Uterus (tissue), 2 donors: ENCODE data around the gene NR3C2.

Source experiments
- POLR2A ChIP-seq, 2 donors: fragments of 450-650 bp; IDR thresholded peaks; one replicate each; pipeline ENCODE4 v1.6.1; 2016; ENCODE audit warnings: antibody characterized with exemption in 2 of 2, mild to moderate bottlenecking in 1 of 2, moderate library complexity in 1 of 2
- TF ChIP-seq, protein P1 (sequence below), 4 experiments: fragments of 200-600 bp in 2 of 4; fragments of 450-650 bp in 2 of 4; sonication (generic) in 2 of 4; IDR thresholded peaks; one replicate each; pipeline ENCODE4 v1.5.1; 2016 to 2019; ENCODE audit warnings: antibody characterized with exemption in 4 of 4, mild to moderate bottlenecking in 2 of 4, moderate library complexity in 1 of 4

DNA sequence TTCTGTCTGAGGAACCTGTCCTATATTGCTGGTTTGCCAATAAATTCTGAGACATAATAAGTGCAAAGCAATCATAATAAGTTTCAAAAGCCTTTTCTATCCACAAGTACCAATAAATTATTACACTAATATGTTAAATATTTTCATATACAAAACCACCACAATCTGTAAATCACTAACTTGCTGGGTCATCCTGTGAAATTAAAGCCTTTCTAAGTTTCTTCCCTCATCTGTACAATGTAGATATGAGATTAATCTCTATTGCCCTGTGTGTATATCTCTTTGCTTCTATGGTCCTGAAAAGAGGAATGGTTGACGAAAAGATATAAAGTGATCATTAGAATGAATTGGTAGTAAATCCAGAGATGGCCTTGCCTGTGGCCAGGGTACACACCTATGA, 231.6 kb downstream of the NR3C2 start:
- TF ChIP-seq, protein P1, sequence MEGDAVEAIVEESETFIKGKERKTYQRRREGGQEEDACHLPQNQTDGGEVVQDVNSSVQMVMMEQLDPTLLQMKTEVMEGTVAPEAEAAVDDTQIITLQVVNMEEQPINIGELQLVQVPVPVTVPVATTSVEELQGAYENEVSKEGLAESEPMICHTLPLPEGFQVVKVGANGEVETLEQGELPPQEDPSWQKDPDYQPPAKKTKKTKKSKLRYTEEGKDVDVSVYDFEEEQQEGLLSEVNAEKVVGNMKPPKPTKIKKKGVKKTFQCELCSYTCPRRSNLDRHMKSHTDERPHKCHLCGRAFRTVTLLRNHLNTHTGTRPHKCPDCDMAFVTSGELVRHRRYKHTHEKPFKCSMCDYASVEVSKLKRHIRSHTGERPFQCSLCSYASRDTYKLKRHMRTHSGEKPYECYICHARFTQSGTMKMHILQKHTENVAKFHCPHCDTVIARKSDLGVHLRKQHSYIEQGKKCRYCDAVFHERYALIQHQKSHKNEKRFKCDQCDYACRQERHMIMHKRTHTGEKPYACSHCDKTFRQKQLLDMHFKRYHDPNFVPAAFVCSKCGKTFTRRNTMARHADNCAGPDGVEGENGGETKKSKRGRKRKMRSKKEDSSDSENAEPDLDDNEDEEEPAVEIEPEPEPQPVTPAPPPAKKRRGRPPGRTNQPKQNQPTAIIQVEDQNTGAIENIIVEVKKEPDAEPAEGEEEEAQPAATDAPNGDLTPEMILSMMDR (IDR thresholded peaks at IDR 0.05) = no peak
- TF ChIP-seq POLR2A (IDR thresholded peaks at IDR 0.05) = no peak
